Body of pancreas (tissue), 4 donors: ENCODE measurements around the gene DCP1A.

ENCODE experiments used
- CTCF ChIP-seq, 7 experiments: fragments of 450-650 bp in 4 of 7; fragments of 200-600 bp in 3 of 7; sonication (generic) in 3 of 7; IDR thresholded peaks; one replicate each; pipeline ENCODE4 v1.5.1; 2016 to 2019; ENCODE audit warnings: antibody characterized with exemption in 7 of 7
- POLR2A ChIP-seq, 3 donors: fragments of 450-650 bp; IDR thresholded peaks; one replicate each; pipeline ENCODE4 v1.6.1; 2016; ENCODE audit warnings: antibody characterized with exemption in 3 of 3, mild to moderate bottlenecking in 2 of 3

GRCh38 chr3:53250881-53251605, 96.3 kb downstream of the DCP1A start:
- TF ChIP-seq POLR2A (IDR thresholded peaks at IDR 0.05): no peak
- no peak for TF ChIP-seq CTCF (IDR thresholded peaks at IDR 0.05)
